Upper lobe of left lung (tissue), 6 donors: ENCODE data around the gene NOBOX. TPM values are rescaled to one million over a fixed set of nuclear protein-coding genes. Genes with fewer than 3 reads are reported as not detected.

Experiments
- ATAC-seq, 2 donors: fragments of 200-7000 bp; cut with Tn5 transposase; one replicate each; pipeline ENCODE4 v1.9.1; 2022; ENCODE audit warnings: mild to moderate bottlenecking in 2 of 2, moderate library complexity in 2 of 2; ENCODE audit not compliant: low FRiP score in 2 of 2
- DNase-seq, 2 donors: peaks; one replicate each; pipeline ENCODE4 v3.0.0-alpha.2; 2019 to 2020
- H3K27ac ChIP-seq, 4 donors: fragments of 200-600 bp; sonication (generic); one replicate each; pipeline ENCODE4 v1.5.1; 2016 to 2019
- H3K27me3 ChIP-seq, 4 donors: fragments of 200-600 bp; sonication (generic); one replicate each; pipeline ENCODE4 v1.5.1; 2017 to 2019
- H3K36me3 ChIP-seq, 4 donors: fragments of 200-600 bp; sonication (generic); one replicate each; pipeline ENCODE4 v1.5.1; 2016 to 2019
- H3K4me1 ChIP-seq, 4 donors: fragments of 200-600 bp; sonication (generic); one replicate each; pipeline ENCODE4 v1.5.1; 2018 to 2019
- H3K4me3 ChIP-seq, 4 donors: fragments of 200-600 bp; sonication (generic); one replicate each; pipeline ENCODE4 v1.5.1; 2017 to 2019; ENCODE audit warnings: mild to moderate bottlenecking in 2 of 4, moderate library complexity in 1 of 4
- H3K9me3 ChIP-seq, 4 donors: fragments of 200-600 bp; sonication (generic); one replicate each; pipeline ENCODE4 v1.5.1; 2018 to 2019
- EP300 ChIP-seq, 4 donors: sonication (generic); formaldehyde crosslinking; IDR thresholded peaks; one replicate each; pipeline ENCODE4 v1.5.1; 2017; ENCODE audit warnings: antibody characterized with exemption in 4 of 4, control low read depth in 2 of 4
- POLR2A ChIP-seq, 4 donors: fragments of 450-650 bp; IDR thresholded peaks; one replicate each; pipeline ENCODE4 v1.5.1; 2016 to 2017; ENCODE audit warnings: antibody characterized with exemption in 4 of 4, mild to moderate bottlenecking in 2 of 4
- POLR2AphosphoS5 ChIP-seq, 2 donors: sonication (generic); formaldehyde crosslinking; IDR thresholded peaks; one replicate each; pipeline ENCODE4 v1.5.1; 2017; ENCODE audit warnings: antibody characterized with exemption in 2 of 2
- WGBS, 2 donors: methylation state at CpG; one replicate each; pipeline ENCODE4 v1.1.5; 2017 to 2018; 5-methylcytosine and 5-hydroxymethylcytosine counted together
- total RNA-seq, 6 donors: library from RNA; depleted of rRNA in 4 of 6; stranded (reverse); fragments of >200 nt in 4 of 6; gene quantifications; one replicate each; pipeline versions ENCODE4 v1.1.0 to v1.2.1, GENCODE V29; 2016 to 2021
- TF ChIP-seq, protein P1 (sequence below), 6 experiments: fragments of 450-650 bp in 4 of 6; fragments of 200-600 bp in 2 of 6; sonication (generic) in 2 of 6; IDR thresholded peaks; one replicate each; pipeline ENCODE4 v1.5.1; 2016 to 2019; ENCODE audit warnings: antibody characterized with exemption in 6 of 6
- donor health status: DM: no; HTN: no; CAD: no; lungs with moderate emphysema.
- donor health status: DM: no; HTN: yes; CAD: no; lungs with severe emphysema.

Gene NOBOX
- total RNA-seq, 6 donors from 2014 or later = not detected

GRCh38 chr7:144415858-144416257 lies 12.4 kb upstream of the NOBOX start:
- Histone ChIP-seq H3K4me1 (no peaks in the 10 kb centered on the region), H3K27ac (no peak overlapping the region), H3K4me3 (no peak overlapping the region), H3K9me3 (no peaks in the 10 kb centered on the region), H3K36me3 (no peaks in the 10 kb centered on the region), H3K27me3 (no peaks in the 10 kb centered on the region)
- TF ChIP-seq EP300 (IDR thresholded peaks at IDR 0.05) (no peak), POLR2AphosphoS5 (IDR thresholded peaks at IDR 0.05) (no peak), POLR2A (IDR thresholded peaks at IDR 0.05) (no peak)
- TF ChIP-seq, protein P1, sequence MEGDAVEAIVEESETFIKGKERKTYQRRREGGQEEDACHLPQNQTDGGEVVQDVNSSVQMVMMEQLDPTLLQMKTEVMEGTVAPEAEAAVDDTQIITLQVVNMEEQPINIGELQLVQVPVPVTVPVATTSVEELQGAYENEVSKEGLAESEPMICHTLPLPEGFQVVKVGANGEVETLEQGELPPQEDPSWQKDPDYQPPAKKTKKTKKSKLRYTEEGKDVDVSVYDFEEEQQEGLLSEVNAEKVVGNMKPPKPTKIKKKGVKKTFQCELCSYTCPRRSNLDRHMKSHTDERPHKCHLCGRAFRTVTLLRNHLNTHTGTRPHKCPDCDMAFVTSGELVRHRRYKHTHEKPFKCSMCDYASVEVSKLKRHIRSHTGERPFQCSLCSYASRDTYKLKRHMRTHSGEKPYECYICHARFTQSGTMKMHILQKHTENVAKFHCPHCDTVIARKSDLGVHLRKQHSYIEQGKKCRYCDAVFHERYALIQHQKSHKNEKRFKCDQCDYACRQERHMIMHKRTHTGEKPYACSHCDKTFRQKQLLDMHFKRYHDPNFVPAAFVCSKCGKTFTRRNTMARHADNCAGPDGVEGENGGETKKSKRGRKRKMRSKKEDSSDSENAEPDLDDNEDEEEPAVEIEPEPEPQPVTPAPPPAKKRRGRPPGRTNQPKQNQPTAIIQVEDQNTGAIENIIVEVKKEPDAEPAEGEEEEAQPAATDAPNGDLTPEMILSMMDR (IDR thresholded peaks at IDR 0.05) = no peak
- no peak for DNase-seq
- no peak for ATAC-seq

DNA sequence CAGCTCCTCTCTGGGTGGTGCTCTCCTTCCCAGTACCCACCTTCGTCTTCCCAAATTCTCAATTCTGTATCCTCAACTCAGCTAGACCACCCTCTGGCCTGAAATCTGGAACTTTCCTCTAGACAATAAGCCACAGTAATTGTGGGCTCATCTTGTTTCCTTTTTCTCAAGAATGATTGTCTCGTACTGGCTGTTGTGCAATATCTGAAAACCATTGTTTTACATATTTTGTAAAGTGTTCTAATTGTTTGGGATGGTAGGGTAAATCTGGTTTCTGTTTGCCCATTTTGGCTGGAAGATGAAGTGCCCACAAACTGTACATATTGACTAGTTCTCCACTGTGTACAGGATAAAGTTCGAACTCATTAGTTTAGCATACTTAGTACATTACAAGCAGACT lies 11.3 kb upstream of the NOBOX start:
- TF ChIP-seq POLR2AphosphoS5 (IDR thresholded peaks at IDR 0.05) (no peak), EP300 (IDR thresholded peaks at IDR 0.05) (no peak), POLR2A (IDR thresholded peaks at IDR 0.05) (no peak)
- TF ChIP-seq, protein P1 (IDR thresholded peaks at IDR 0.05) = no peak
- no peaks in the 10 kb centered on the region for H3K4me1 ChIP-seq
- DNase-seq (no peak), ATAC-seq (no peak)
- H3K4me3 ChIP-seq = no peak overlapping the region
- no peak overlapping the region for H3K27ac ChIP-seq
- WGBS, 2 donors = 62 to 64% methylated on average over 3 of the region's 3 CpGs
- H3K36me3 ChIP-seq = no peaks in the 10 kb centered on the region
- no peaks in the 10 kb centered on the region for H3K9me3 ChIP-seq
- no peaks in the 10 kb centered on the region for H3K27me3 ChIP-seq

- Histone ChIP-seq H3K36me3 (no peaks in the 10 kb centered on the region), H3K9me3 (no peaks in the 10 kb centered on the region), H3K27me3 (no peaks in the 10 kb centered on the region), H3K27ac (no peak overlapping the region), H3K4me3 (no peak overlapping the region), H3K4me1 (no peaks in the 10 kb centered on the region)
- DNase-seq (no peak), ATAC-seq (no peak)
- TF ChIP-seq POLR2A (IDR thresholded peaks at IDR 0.05) (no peak), EP300 (IDR thresholded peaks at IDR 0.05) (no peak), POLR2AphosphoS5 (IDR thresholded peaks at IDR 0.05) (no peak)
- TF ChIP-seq, protein P1 (IDR thresholded peaks at IDR 0.05) = no peak
- WGBS, 2 donors = 10 to 29% methylated on average over 4 of the region's 4 CpGs
These were observed 6.9 kb upstream of the NOBOX start for GRCh38 chr7:144410441-144410840.

DNA sequence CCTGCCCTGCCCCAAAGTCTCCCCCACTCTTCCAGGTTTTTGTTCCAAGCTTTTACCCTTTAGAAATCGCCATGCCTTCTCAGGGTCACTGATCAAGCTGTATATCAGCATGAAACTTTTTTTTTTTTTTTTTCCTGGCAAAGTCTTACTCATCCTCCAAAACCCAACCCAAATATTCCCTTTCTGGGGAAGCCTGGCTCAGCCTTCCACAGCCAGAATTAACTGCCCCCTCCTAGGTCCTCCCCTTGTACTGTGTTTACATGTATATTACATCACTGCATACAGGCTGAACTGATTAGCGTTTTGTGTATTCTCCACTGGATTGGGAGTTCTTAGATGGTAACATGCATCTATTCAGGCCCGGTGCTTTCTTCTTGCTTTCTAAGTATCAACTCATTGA lies 4.6 kb upstream of the NOBOX start:
- no peak for TF ChIP-seq EP300 (IDR thresholded peaks at IDR 0.05)
- no peak for TF ChIP-seq POLR2AphosphoS5 (IDR thresholded peaks at IDR 0.05)
- TF ChIP-seq, protein P1 (IDR thresholded peaks at IDR 0.05) = no peak
- TF ChIP-seq POLR2A (IDR thresholded peaks at IDR 0.05) = no peak
- DNase-seq (no peak), ATAC-seq (no peak)
- Histone ChIP-seq H3K4me1 (no peaks in the 10 kb centered on the region), H3K9me3 (no peaks in the 10 kb centered on the region), H3K27ac (no peak overlapping the region), H3K4me3 (no peak overlapping the region), H3K27me3 (no peaks in the 10 kb centered on the region), H3K36me3 (no peaks in the 10 kb centered on the region)
- 69 to 80% methylated on average over 3 of the region's 3 CpGs for WGBS, 2 donors

GRCh38 chr7:144407266-144407931 lies 3.9 kb upstream of the NOBOX start:
- 62 to 65% methylated on average over 12 of the region's 12 CpGs for WGBS, 2 donors
- H3K27ac ChIP-seq = no peak overlapping the region

More at GRCh38 chr7:144407266-144407931, 3.9 kb upstream of the NOBOX start:
- ATAC-seq = no peak
- no peak for TF ChIP-seq EP300 (IDR thresholded peaks at IDR 0.05)
- TF ChIP-seq, protein P1 (IDR thresholded peaks at IDR 0.05) = no peak
- DNase-seq = no peak
- Histone ChIP-seq H3K4me3 (no peak overlapping the region), H3K36me3 (no peaks in the 10 kb centered on the region), H3K27me3 (no peaks in the 10 kb centered on the region), H3K9me3 (no peaks in the 10 kb centered on the region), H3K4me1 (no peaks in the 10 kb centered on the region)
